Neural crest cell (in vitro differentiated cells): Measurements from ENCODE around the gene CAPZB. TPM values are rescaled to one million over a fixed set of nuclear protein-coding genes. Genes with fewer than 3 reads are reported as not detected.

ENCODE experiments used
- DNase-seq: peaks from one replicate; pipeline ENCODE4 v3.0.0; 2021; ENCODE audit warnings: low read depth, mixed read lengths, low spot score
- H3K27ac Mint-ChIP-seq: one replicate; pipeline ENCODE4 v1.8.0; 2021; ENCODE audit warnings: mild to moderate bottlenecking, mixed read lengths; ENCODE audit not compliant: unreplicated experiment
- H3K27me3 Mint-ChIP-seq: 2 replicates; pipeline ENCODE4 v1.8.0; 2021; ENCODE audit warnings: low read depth, mild to moderate bottlenecking, mixed read lengths
- H3K36me3 Mint-ChIP-seq: 2 replicates; pipeline ENCODE4 v1.8.0; 2021; ENCODE audit warnings: low read depth, mild to moderate bottlenecking, mixed read lengths
- H3K4me1 Mint-ChIP-seq: 2 replicates; pipeline ENCODE4 v1.8.0; 2021; ENCODE audit warnings: mixed read lengths
- H3K4me3 Mint-ChIP-seq: one replicate; pipeline ENCODE4 v1.8.0; 2021; ENCODE audit warnings: mild to moderate bottlenecking, mixed read lengths
- H3K9me3 Mint-ChIP-seq: 2 replicates; pipeline ENCODE4 v1.8.0; 2021; ENCODE audit warnings: mixed read lengths
- total RNA-seq: library from RNA; stranded (reverse); gene quantifications from 2 replicates; pipeline ENCODE4 v1.2.1, GENCODE V29; 2021
- TF ChIP-seq, protein P1 (sequence below): fragments of 200-600 bp; sonication (generic); conservative IDR thresholded peaks from 2 replicates; pipeline ENCODE4 v1.5.0; 2021; ENCODE audit warnings: antibody characterized with exemption, mild to moderate bottlenecking

The CAPZB gene
- total RNA-seq, 1 donor from 2014 or later = 256 TPM

DNA sequence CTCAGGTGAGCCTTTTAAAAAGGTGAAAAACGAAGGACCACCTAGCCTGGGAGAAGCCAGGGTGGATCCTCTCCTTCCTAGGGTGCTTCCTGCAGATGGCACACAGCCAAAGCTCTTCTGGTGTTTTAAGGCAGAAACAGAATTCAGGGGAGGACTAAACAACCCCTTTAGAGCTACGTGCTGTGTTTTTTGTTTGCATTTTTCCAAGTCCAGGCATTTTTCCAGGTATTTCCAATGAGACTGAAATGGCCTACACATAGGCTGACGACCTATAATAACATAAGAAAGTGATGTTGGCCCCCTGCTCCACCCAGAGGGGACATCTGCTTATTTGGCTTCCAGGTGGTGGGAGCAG, 83.8 kb downstream of the CAPZB start:
- TF ChIP-seq, protein P1, sequence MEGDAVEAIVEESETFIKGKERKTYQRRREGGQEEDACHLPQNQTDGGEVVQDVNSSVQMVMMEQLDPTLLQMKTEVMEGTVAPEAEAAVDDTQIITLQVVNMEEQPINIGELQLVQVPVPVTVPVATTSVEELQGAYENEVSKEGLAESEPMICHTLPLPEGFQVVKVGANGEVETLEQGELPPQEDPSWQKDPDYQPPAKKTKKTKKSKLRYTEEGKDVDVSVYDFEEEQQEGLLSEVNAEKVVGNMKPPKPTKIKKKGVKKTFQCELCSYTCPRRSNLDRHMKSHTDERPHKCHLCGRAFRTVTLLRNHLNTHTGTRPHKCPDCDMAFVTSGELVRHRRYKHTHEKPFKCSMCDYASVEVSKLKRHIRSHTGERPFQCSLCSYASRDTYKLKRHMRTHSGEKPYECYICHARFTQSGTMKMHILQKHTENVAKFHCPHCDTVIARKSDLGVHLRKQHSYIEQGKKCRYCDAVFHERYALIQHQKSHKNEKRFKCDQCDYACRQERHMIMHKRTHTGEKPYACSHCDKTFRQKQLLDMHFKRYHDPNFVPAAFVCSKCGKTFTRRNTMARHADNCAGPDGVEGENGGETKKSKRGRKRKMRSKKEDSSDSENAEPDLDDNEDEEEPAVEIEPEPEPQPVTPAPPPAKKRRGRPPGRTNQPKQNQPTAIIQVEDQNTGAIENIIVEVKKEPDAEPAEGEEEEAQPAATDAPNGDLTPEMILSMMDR = no peak
- H3K4me3 Mint-ChIP-seq = no peak overlapping the region
- no peaks in the 10 kb centered on the region for H3K9me3 Mint-ChIP-seq
- peak overlapping the region; percentile 35 for H3K27ac Mint-ChIP-seq
- H3K36me3 Mint-ChIP-seq = peaks cover 3% of the 10 kb centered on the region
- DNase-seq = no peak
- peaks cover 35% of the 10 kb centered on the region for H3K4me1 Mint-ChIP-seq
- H3K27me3 Mint-ChIP-seq = no peaks in the 10 kb centered on the region

GRCh38 chr1:19400875-19401534, 84.3 kb downstream of the CAPZB start:
- H3K27me3 Mint-ChIP-seq = no peaks in the 10 kb centered on the region
- H3K27ac Mint-ChIP-seq = peak overlapping the region; percentile 35
- peaks cover 3% of the 10 kb centered on the region for H3K36me3 Mint-ChIP-seq
- no peaks in the 10 kb centered on the region for H3K9me3 Mint-ChIP-seq
- DNase-seq = no peak
- H3K4me1 Mint-ChIP-seq = peaks cover 31% of the 10 kb centered on the region
- TF ChIP-seq, protein P1 = no peak
- H3K4me3 Mint-ChIP-seq = no peak overlapping the region

DNA sequence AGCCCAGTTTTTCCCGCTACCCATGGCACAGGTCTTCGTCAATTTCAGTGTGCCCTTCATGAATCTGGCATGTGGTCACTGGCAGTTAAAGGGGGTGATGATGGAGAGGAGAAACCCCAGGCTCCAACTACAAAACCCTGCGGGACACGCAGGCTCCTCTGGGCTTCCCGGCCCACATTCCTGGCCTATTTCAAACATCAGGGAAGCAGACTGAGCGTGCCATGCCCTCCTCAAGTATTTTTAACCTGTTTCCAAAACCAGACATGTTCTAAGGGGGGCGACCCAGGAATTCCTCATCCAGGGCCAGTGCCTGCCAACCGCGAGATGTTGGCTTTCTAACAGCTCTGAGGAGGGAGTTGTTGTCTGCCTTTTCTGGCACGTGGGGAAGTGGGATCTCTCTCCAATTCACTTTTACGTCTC, 85.1 kb downstream of the CAPZB start:
- Mint-ChIP-seq H3K4me3 (no peak overlapping the region), H3K4me1 (peaks cover 31% of the 10 kb centered on the region), H3K36me3 (peaks cover 3% of the 10 kb centered on the region), H3K27me3 (no peaks in the 10 kb centered on the region), H3K9me3 (no peaks in the 10 kb centered on the region), H3K27ac (no peak overlapping the region)
- DNase-seq = no peak
- TF ChIP-seq, protein P1 = no peak

GRCh38 chr1:19398309-19398760, 87.0 kb downstream of the CAPZB start:
- peaks cover 3% of the 10 kb centered on the region for H3K36me3 Mint-ChIP-seq
- H3K9me3 Mint-ChIP-seq = no peaks in the 10 kb centered on the region
- no peak for DNase-seq
- H3K27ac Mint-ChIP-seq = no peak overlapping the region
- no peak overlapping the region for H3K4me3 Mint-ChIP-seq
- peaks cover 26% of the 10 kb centered on the region for H3K4me1 Mint-ChIP-seq
- TF ChIP-seq, protein P1 = no peak
- no peaks in the 10 kb centered on the region for H3K27me3 Mint-ChIP-seq

- no peak overlapping the region for H3K4me3 Mint-ChIP-seq
- no peak overlapping the region for H3K27ac Mint-ChIP-seq
These were observed 88.0 kb downstream of the CAPZB start for GRCh38 chr1:19397217-19397945.

More at GRCh38 chr1:19397217-19397945, 88.0 kb downstream of the CAPZB start:
- no peaks in the 10 kb centered on the region for H3K27me3 Mint-ChIP-seq
- TF ChIP-seq, protein P1 = no peak
- peaks cover 18% of the 10 kb centered on the region for H3K4me1 Mint-ChIP-seq
- no peaks in the 10 kb centered on the region for H3K36me3 Mint-ChIP-seq
- no peaks in the 10 kb centered on the region for H3K9me3 Mint-ChIP-seq
- DNase-seq = no peak
